ENCODE measurements around the gene SLCO1C1. TPM values are rescaled to one million over a fixed set of nuclear protein-coding genes. Genes with fewer than 3 reads are reported as not detected.
"Not testable (repeated sequence)": the region's sequence is repeated elsewhere in the genome, so short reads cannot be mapped to it uniquely, and the experiment has no call there.

The SLCO1C1 gene
- total RNA-seq, 1 donor from 2014 or later = 12.0 TPM

DNA sequence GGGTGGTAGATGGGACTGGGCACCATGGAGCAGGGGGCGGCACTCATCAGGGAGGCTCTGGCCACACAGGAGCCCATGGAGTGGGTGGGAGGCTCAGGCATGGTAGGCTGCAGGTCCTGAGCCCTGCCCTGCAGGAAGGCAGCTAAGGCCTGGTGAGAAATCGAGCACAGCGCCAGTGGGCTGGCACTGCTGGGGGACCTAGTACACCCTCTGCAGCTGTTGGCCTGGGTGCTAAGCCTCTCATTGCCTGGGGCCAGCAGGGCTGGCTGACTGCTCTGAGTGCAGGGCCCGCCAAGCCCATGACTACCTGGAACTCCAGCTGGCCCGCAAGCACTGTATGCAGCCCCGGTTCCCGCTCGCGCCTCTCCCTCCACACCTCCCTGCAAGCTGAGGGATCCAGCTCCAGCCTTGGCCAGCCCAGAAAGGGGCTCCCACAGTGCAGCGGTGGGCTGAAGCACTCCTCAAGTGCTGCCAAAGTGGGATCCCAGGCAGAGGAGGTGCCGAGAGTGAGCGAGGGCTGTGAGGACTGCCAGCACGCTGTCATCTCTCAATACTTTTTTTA is 88.7 kb downstream of the SLCO1C1 start:
- intact Hi-C loops (cut with DNase I); ATAC-seq; DNase-seq (ENCODE audit: low spot score): not testable (repeated sequence)

DNA sequence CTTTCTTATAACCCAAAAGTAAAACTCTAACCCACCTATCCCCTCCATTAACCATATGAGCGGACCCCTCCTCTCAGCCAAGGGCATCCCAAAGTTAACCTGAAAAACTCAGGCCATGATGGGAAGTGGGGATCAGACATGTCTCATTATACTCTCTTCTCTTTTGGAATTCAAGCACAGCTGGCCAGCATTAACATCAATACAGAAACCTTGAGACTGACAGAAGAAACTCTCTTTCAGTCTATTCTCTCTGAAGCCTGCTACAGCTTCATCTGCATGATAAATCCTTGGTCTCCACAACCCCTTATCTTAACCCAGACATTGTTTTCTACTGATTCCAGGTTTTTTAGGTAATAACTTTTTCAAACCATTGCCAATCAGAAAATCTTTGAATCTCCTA is 97.8 kb downstream of the SLCO1C1 start:
- intact Hi-C loops (cut with DNase I) = no loop called here
- DNase-seq (ENCODE audit: low spot score) (no peak), ATAC-seq (no peak)

DNA sequence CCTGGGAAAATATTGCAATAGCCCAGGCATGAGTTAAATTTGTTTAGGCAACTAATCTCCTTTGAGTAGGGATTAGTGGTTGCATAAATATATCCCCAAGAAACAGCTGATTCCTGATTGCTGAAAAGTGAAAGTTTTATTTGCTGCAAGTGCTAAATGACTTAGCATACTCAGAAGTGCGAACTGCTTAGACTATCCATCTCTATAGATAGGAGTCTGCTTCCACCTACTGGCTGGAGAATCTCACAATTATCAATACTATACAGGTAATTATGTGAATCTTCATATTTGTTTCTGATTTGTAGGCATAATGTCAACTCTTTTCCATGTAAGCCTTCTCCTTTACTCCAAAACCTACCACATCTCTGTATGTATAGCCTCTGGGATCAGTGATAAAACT is 103.4 kb downstream of the SLCO1C1 start:
- DNase-seq (ENCODE audit: low spot score) (no peak), ATAC-seq (peak; percentile 93)
- intact Hi-C loops (cut with DNase I) = no loop called here

DNA sequence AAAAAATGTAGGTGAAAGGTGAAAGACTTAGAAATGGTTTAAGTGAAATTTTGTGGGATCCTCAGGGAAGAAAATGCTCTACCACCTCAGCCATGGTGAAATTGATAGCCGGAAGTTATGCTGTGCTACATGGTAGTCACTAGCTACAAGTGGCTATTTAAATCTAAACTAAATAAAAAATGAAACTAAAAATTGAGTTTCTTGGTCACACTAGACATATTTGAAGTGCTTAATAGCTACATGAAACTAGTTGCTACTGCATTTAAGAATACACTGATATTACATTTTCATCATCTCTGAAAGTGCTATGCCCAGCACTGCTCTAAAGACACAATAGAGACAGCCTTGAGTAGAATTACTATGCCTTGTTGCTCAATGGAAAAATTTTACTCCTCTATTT is 105.0 kb downstream of the SLCO1C1 start:
- ATAC-seq (no peak), DNase-seq (ENCODE audit: low spot score) (no peak)
- intact Hi-C loops (cut with DNase I) = no loop called here

DNA sequence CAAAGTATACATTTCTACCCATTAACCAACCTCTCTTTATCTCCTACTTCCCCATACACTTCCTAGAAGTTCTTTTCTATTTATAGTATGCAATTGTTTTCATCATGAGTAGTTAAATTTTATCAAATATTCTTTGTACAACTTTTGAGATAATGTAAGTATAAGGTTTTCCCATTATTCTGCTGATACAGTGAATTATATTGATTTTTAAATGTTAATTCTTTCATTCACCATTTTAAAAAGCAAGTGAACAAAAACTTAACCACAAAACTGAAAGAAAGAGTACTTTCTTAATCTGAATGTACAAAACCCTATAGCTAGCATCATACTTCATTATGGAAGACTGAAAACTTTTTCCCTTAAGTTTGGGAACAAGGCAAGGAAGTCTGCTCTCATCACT is 105.9 kb downstream of the SLCO1C1 start:
- no peak for DNase-seq (ENCODE audit: low spot score)
- intact Hi-C loops (cut with DNase I) = no loop called here
- ATAC-seq = no peak

Other genes with a start within 250 kb of the SLCO1C1 start
- gene SLCO1B3, start 115.4 kb downstream of the SLCO1C1 start, total RNA-seq = 4.2 TPM

All from sciatic nerve (tissue), 2 donors.